T-cell (primary cell): ENCODE data around the gene TXNRD2. TPM values are rescaled to one million over a fixed set of nuclear protein-coding genes. Genes with fewer than 3 reads are reported as not detected.
A peak's percentile ranks its signal among the peaks of the same experiment; 100 is the strongest.

ENCODE experiments used
- ATAC-seq, 4 experiments: fragments of 200-7000 bp in 3 of 4; fragments of 150-1000 bp in 1 of 4; cut with Tn5 transposase; replicated peaks in 1 of 4; 1 replicate in 3 of 4; 2 replicates in 1 of 4; pipeline ENCODE4 v1.10.0; 2021; ENCODE audit warnings: moderate library complexity in 3 of 4, mild to moderate bottlenecking in 2 of 4, moderate number of reproducible peaks in 1 of 4
- CTCF ChIA-PET, 2 donors: fragments of 300-600 bp; sonication (Branson Sonifier 250); formaldehyde crosslinking; loops; one replicate each; lab custom pipeline; 2022; ENCODE audit warnings: antibody characterized with exemption in 2 of 2; lab: Charles Lee
- POLR2A ChIA-PET, 2 donors: fragments of 300-600 bp; sonication (Branson Sonifier 250); formaldehyde crosslinking; loops; one replicate each; lab custom pipeline; 2022; ENCODE audit warnings: antibody characterized with exemption in 2 of 2; lab: Charles Lee
- DNase-seq, 35 experiments: peaks; one replicate each; pipeline versions ENCODE4 v3.0.0 to v3.0.0-alpha.2; 2013 to 2023
- H3K27ac ChIP-seq: one replicate; pipeline ENCODE4 v1.5.1; 2013; ENCODE audit warnings: low read length
- H3K27me3 ChIP-seq, 2 experiments: replicated peaks in 1 of 2; 1 replicate in 1 of 2; 2 replicates in 1 of 2; pipeline versions ENCODE4 v1.6.1 to v1.7.0; 2013; ENCODE audit warnings: low read length in 1 of 2, mixed read lengths in 1 of 2; ENCODE audit not compliant: control insufficient read depth in 2 of 2, insufficient read depth in 2 of 2; ENCODE audit errors: extremely low read depth in 1 of 2
- H3K36me3 ChIP-seq, 2 donors: 1 replicate in 1 of 2; 2 replicates in 1 of 2; pipeline versions ENCODE4 v1.6.1 to v1.7.0; 2013; ENCODE audit warnings: low read length in 1 of 2; ENCODE audit not compliant: control insufficient read depth in 2 of 2, insufficient read depth in 1 of 2; ENCODE audit errors: extremely low read depth in 1 of 2
- H3K4me1 ChIP-seq, 2 experiments: 1 replicate in 1 of 2; 2 replicates in 1 of 2; pipeline versions ENCODE4 v1.6.1 to v1.7.0; 2013; ENCODE audit warnings: low read length in 2 of 2, mixed read lengths in 1 of 2; ENCODE audit not compliant: insufficient read depth in 2 of 2, control insufficient read depth in 1 of 2; ENCODE audit errors: extremely low read depth in 1 of 2
- H3K4me3 ChIP-seq, 2 donors: 1 replicate in 1 of 2; 2 replicates in 1 of 2; pipeline versions ENCODE4 v1.5.1 to v1.7.0; 2013; ENCODE audit warnings: mild to moderate bottlenecking in 2 of 2, low read length in 1 of 2, moderate library complexity in 1 of 2; ENCODE audit not compliant: control insufficient read depth in 1 of 2; ENCODE audit errors: extremely low read depth in 1 of 2
- H3K9me3 ChIP-seq: 2 replicates; pipeline ENCODE4 v1.7.0; 2013
- H3K27ac Mint-ChIP-seq, 2 donors: one replicate each; pipeline ENCODE4 v1.8.0; 2020 to 2021; ENCODE audit warnings: mild to moderate bottlenecking in 2 of 2, mixed read lengths in 2 of 2
- H3K27me3 Mint-ChIP-seq, 2 donors: one replicate each; pipeline ENCODE4 v1.8.0; 2021 to 2022; ENCODE audit warnings: mixed read lengths in 2 of 2
- H3K36me3 Mint-ChIP-seq: one replicate; pipeline ENCODE4 v1.8.0; 2021; ENCODE audit warnings: mixed read lengths
- H3K4me1 Mint-ChIP-seq, 3 donors: one replicate each; pipeline ENCODE4 v1.8.0; 2020 to 2022; ENCODE audit warnings: mixed read lengths in 3 of 3, mild to moderate bottlenecking in 1 of 3
- H3K4me3 Mint-ChIP-seq, 3 donors: one replicate each; pipeline ENCODE4 v1.8.0; 2020 to 2022; ENCODE audit warnings: mild to moderate bottlenecking in 3 of 3, mixed read lengths in 3 of 3, moderate library complexity in 3 of 3
- H3K9me3 Mint-ChIP-seq, 3 donors: one replicate each; pipeline ENCODE4 v1.8.0; 2020 to 2022; ENCODE audit warnings: mixed read lengths in 3 of 3
- WGBS: methylation state at CpG from one replicate; pipeline ENCODE4 v1.1.5; 2013; ENCODE audit warnings: missing lambda C conversion rate; ENCODE audit not compliant: insufficient coverage; 5-methylcytosine and 5-hydroxymethylcytosine counted together
- total RNA-seq, 35 experiments: library from RNA in 6 of 35; stranded (reverse) in 6 of 35; fragments of 120-200 nt in 1 of 35; gene quantifications; one replicate each; pipeline versions ENCODE4 v1.2.1 to v1.2.4 and lab custom pipeline; 2013 to 2026

Gene TXNRD2
- total RNA-seq, 5 donors from 2014 or later (not counting 1 experiment from before 2014, with no cell fraction given) = 26.5 to 47.4 (median 28.7) TPM

GRCh38 chr22:19878461-19879245 is 63.0 kb downstream of the TXNRD2 start:
- ATAC-seq (no peak), DNase-seq (peak in 3 of 35 experiments; percentile 1 to 14 (median 5))
- no peaks in the 10 kb centered on the region for H3K9me3 Mint-ChIP-seq
- no peak overlapping the region for H3K4me3 Mint-ChIP-seq
- ChIA-PET CTCF (no interaction called here), POLR2A (no interaction called here)
- H3K36me3 ChIP-seq = peaks cover 5 to 10% of the 10 kb centered on the region in 2 donors
- H3K27ac Mint-ChIP-seq = no peak overlapping the region
- H3K9me3 ChIP-seq = no peaks in the 10 kb centered on the region
- H3K4me1 Mint-ChIP-seq = peaks cover under 1 to 12% (median 11%) of the 10 kb centered on the region in 3 donors
- 89% methylated on average over 14 of the region's 16 CpGs for WGBS
- H3K27me3 Mint-ChIP-seq = no peaks in the 10 kb centered on the region
- H3K4me3 ChIP-seq = no peak overlapping the region
- H3K36me3 Mint-ChIP-seq = no peaks in the 10 kb centered on the region
- no peak overlapping the region for H3K27ac ChIP-seq
- peaks cover 0 to 2% of the 10 kb centered on the region in 2 experiments for H3K27me3 ChIP-seq
- H3K4me1 ChIP-seq = peaks cover 6 to 28% of the 10 kb centered on the region in 2 experiments

GRCh38 chr22:19877626-19878339 is 63.8 kb downstream of the TXNRD2 start:
- Mint-ChIP-seq H3K4me3 (no peak overlapping the region), H3K9me3 (no peaks in the 10 kb centered on the region)
- peaks cover 5 to 10% of the 10 kb centered on the region in 2 donors for H3K36me3 ChIP-seq

DNA sequence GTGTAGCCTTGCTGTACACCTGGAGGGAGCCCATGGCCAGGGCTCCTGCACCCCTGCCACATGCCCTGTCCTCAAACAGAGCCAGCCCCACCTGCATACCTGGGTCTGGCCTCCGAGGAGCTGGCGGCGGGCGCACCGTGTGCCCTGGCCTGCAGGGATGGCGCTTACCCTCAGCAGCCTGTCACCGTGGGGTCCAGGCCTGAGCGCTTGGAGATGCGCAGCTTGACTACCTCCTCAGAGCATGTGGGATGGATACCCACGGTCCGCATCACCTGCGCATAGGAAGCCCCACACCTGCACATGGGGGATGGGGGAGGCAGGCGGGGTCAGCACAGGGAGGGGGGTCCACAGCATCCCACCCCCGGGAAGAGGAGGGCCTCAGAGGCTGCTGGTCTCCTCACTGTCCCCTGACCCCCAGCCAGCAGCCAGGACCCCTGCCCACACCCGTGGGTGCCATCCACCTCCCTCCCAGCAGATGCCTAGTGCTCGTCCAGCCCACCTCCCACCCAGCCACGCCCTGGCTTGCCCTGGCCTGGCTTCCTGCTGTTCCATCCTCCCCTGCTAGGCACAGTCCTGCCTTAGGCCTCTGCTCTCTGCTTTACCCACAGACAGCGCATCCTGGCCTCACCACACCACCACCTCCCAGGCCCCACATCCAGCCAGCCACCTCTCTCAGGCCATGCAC is 64.5 kb downstream of the TXNRD2 start:
- Histone ChIP-seq H3K36me3 (peaks cover 5 to 10% of the 10 kb centered on the region in 2 donors), H3K4me1 (peaks cover 6 to 41% of the 10 kb centered on the region in 2 experiments), H3K27me3 (peaks cover 0 to 7% of the 10 kb centered on the region in 2 experiments), H3K27ac (no peak overlapping the region), H3K9me3 (no peaks in the 10 kb centered on the region), H3K4me3 (no peak overlapping the region)
- Mint-ChIP-seq H3K4me3 (no peak overlapping the region), H3K4me1 (peaks cover 0 to 13% (median 13%) of the 10 kb centered on the region in 3 donors), H3K27me3 (no peaks in the 10 kb centered on the region), H3K36me3 (no peaks in the 10 kb centered on the region), H3K27ac (no peak overlapping the region), H3K9me3 (no peaks in the 10 kb centered on the region)
- WGBS = 92% methylated on average over 16 of the region's 18 CpGs
- POLR2A ChIA-PET = no interaction called here
- DNase-seq (peak in 3 of 35 experiments; percentile 0 to 23 (median 5)), ATAC-seq (no peak)
- CTCF ChIA-PET = no interaction called here

More at GRCh38 chr22:19877626-19878339, 63.8 kb downstream of the TXNRD2 start:
- 93% methylated on average over 19 of the region's 20 CpGs for WGBS
- no peak for ATAC-seq
- peak in 3 of 35 experiments; percentile 1 to 20 (median 12) for DNase-seq
- Histone ChIP-seq H3K27ac (no peak overlapping the region), H3K27me3 (peaks cover 0 to 4% of the 10 kb centered on the region in 2 experiments), H3K4me1 (peaks cover 6 to 37% of the 10 kb centered on the region in 2 experiments), H3K4me3 (no peak overlapping the region), H3K9me3 (no peaks in the 10 kb centered on the region)
- Mint-ChIP-seq H3K36me3 (no peaks in the 10 kb centered on the region), H3K27ac (no peak overlapping the region), H3K27me3 (no peaks in the 10 kb centered on the region), H3K4me1 (peaks cover 0 to 13% (median 13%) of the 10 kb centered on the region in 3 donors)
- CTCF ChIA-PET = no interaction called here
- POLR2A ChIA-PET = no interaction called here

DNA sequence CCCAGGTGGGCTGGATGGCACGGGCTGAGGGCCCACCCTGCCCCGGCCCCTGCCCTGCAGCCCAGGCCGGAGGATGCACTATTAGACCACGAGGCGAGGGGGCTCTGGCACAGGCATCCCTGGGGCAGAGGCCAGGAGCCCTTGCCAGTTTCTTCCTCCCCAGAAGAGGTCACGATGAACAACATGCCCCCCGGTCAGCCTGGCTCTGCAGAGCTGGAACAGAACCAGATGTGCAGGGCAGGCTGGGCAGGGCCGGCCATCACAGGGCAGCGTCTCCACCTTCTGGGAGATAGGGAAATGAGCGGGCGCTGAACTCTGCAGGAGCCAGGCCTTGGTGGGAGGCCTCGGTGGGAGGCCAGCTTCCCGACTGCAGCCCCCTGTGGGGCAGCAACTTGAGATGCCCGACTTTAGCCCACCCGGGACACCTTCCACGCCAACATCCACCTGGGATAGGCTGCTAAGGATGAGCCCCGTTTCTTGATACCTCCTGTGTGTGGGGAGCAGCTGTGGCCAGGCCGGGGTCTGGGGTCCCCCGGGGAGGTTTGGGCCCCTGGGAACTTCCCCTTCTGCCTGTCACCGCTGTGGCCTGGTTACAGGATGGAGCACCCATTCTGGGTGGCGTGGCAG is 65.2 kb downstream of the TXNRD2 start:
- no peak overlapping the region for H3K27ac ChIP-seq
- Mint-ChIP-seq H3K27me3 (no peaks in the 10 kb centered on the region), H3K27ac (no peak overlapping the region), H3K36me3 (no peaks in the 10 kb centered on the region), H3K9me3 (no peaks in the 10 kb centered on the region), H3K4me3 (no peak overlapping the region), H3K4me1 (peaks cover 0 to 13% (median 13%) of the 10 kb centered on the region in 3 donors)
- H3K4me1 ChIP-seq = peaks cover 6 to 41% of the 10 kb centered on the region in 2 experiments
- 85% methylated on average over 14 of the region's 21 CpGs for WGBS
- peaks cover 5 to 10% of the 10 kb centered on the region in 2 donors for H3K36me3 ChIP-seq
- ATAC-seq (no peak), DNase-seq (peak in 3 of 35 experiments; percentile 1 to 10 (median 1))
- CTCF ChIA-PET = no interaction called here
- POLR2A ChIA-PET = no interaction called here
- peaks cover 0 to 12% of the 10 kb centered on the region in 2 experiments for H3K27me3 ChIP-seq
- H3K4me3 ChIP-seq = no peak overlapping the region
- no peaks in the 10 kb centered on the region for H3K9me3 ChIP-seq

- Histone ChIP-seq H3K9me3 (no peaks in the 10 kb centered on the region), H3K27ac (peak overlapping the region; percentile 8), H3K36me3 (peaks cover 5 to 10% of the 10 kb centered on the region in 2 donors), H3K27me3 (peaks cover 0 to 13% of the 10 kb centered on the region in 2 experiments), H3K4me1 (peaks cover 6 to 41% of the 10 kb centered on the region in 2 experiments), H3K4me3 (no peak overlapping the region)
- CTCF ChIA-PET = no interaction called here
- peak in 2 of 35 experiments; percentile 7 to 23 for DNase-seq
- Mint-ChIP-seq H3K4me1 (peaks cover 0 to 13% (median 13%) of the 10 kb centered on the region in 3 donors), H3K27me3 (no peaks in the 10 kb centered on the region), H3K27ac (no peak overlapping the region), H3K36me3 (no peaks in the 10 kb centered on the region), H3K4me3 (no peak overlapping the region), H3K9me3 (no peaks in the 10 kb centered on the region)
- ATAC-seq = no peak
- POLR2A ChIA-PET = no interaction called here
- 86% methylated on average over 14 of the region's 23 CpGs for WGBS
These were observed 65.9 kb downstream of the TXNRD2 start for GRCh38 chr22:19875531-19876313.
